GM21526 (cell line): Measurements from ENCODE around the gene OR52N2.
A peak's percentile ranks its signal among the peaks of the same experiment; 100 is the strongest.

Source experiments
- ATAC-seq: cut with Tn5 transposase; IDR thresholded peaks from one replicate; pipeline ENCODE4 v1.9.1; 2021; ENCODE audit warnings: moderate library complexity; ENCODE audit not compliant: unreplicated experiment, low FRiP score

OR52N2 gene

GRCh38 chr11:5808500-5809121 is at the start of gene OR52N2:
OR52N2 (plus strand) TSS chr11:5808924; CDS start chr11:5820336, 11,412 bp downstream.
- ATAC-seq = peak; percentile 95

GRCh38 chr11:5767056-5767455 is 41.7 kb upstream of the OR52N2 start:
- ATAC-seq = no peak

DNA sequence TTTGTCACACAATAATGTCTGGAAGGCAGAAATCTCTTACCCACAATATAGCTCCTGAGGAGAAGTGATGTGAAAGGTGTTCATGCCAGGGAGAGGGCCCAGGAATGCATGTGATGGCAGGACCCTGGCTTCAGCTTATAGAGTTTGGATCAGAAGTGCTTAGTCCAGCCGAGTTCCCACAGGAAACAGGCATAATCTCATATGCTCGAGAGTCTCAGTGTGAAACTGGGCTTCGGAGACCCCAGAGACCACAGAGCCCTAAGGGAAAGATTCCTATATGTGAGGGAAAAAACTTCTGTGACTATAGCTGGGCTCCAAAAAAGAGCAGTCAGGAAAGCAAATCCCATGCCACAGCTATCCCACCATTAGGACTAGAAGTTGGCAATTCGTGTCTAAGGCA is 25.5 kb upstream of the OR52N2 start, which contains the start of gene OR52N5:
Gene OR52N5, minus strand, starts transcription at position 101 of the 400 bp plus-strand sequence. CDS start 4,721 bp downstream, outside the sequence.
- no peak for ATAC-seq

DNA sequence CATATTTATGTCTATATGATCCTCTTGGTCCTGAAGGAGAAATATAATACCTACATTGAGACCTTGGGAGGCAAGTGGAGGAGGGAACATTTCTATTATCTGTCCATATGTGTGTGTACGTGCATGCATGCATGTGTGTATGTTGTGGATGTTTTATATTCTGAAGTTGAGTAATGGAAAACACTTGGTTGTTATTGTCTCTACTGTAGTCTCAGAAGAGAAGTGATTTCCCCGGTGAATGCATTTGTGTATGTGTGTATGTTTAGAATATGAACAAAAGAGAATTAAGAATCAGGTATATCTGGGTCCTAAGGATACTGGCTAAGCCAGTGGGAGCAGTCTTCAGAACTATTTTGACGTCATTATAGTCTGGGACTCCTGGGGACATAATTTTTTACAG is 17.6 kb upstream of the OR52N2 start, which contains the start of gene OR52N1:
Gene OR52N1, minus strand, starts transcription at position 101 of the 400 bp plus-strand sequence. CDS start 2,449 bp downstream, outside the sequence.
- no peak for ATAC-seq

GRCh38 chr11:5796541-5796940 is 12.2 kb upstream of the OR52N2 start:
- ATAC-seq = no peak

- no peak for ATAC-seq
Observed at GRCh38 chr11:5803982-5804381, 4.7 kb upstream of the OR52N2 start.

DNA sequence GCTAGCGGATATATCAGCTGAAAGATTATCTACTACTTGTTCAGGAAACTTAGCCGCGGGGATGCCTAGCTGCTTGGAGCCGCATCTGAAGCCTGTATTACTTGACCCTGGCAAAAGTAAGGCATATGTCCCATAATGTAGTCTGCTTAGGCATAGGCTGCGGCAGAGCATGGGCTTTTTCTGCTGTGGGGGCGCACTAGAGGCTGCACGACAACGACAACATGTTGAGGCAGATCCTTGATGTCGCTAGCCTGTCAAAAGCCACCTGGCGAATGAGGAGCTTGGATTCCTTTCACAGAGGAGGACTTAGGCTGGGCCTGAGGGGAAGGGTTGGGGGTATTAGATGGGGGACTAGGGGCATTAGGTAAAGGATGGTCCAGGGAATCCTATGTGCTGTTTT is 1.1 kb upstream of the OR52N2 start:
- no peak for ATAC-seq

DNA sequence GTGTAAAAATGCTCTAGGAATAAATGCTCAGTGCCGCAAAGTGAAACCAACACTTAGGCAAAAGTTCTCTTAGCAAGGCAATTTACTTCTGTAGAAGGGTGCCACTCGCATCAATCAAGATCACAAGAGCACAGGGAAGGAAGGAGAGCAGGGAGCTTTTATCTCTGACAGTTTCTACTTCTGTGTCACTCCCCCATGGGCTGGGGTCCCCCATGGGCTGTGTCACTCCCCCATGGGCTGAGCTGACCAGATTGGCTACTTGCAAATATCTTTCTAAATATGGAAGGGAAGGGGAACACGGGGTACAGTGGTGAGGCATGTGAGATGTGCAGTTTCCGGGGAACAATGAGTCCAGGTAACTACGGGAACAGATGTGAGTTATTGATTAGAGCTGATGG is 397 bp downstream of the OR52N2 start:
- peak; percentile 24 for ATAC-seq

DNA sequence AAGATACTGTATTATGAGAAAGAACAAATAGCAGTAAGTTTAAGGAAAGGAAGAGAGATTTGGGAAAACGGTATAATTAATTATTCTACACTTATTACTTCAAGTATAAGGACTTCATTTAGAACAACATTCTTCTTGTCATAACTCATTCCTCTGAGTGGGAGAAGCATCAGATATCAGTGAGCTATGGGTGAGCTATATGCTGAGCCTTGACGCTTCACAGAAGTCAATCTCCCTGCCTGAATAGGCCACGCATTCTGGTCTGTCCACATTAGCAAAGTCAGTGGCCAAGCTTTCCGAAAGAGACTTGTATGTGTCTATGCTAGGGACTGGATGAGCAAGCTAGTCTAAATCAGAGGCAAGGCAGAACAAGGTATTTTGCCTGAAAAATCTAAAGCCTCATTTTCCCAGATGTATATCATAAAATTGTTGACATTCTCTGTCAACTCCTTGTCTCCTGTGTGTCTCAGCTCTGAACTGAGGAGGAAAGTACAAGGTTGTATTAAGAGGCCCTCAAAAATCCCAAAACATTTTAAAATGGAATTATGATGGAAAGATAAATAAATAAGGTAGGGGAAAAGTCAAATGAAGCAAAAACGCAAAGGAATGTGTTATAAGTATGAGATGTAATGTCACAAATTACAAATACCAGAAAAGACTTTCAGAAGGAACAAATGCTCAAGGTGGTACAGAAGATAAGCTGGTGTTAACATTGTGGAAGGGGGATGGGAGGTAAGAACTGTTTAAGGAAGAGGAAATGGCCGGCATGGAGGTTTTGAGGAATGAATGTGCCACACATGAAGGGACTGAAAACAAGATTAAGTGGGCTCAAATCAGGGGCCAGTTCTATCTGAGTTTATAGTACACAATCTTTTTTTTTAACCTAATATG is 1.4 kb downstream of the OR52N2 start:
- ATAC-seq = no peak

GRCh38 chr11:5815534-5815933 is 6.8 kb downstream of the OR52N2 start:
- ATAC-seq = no peak

- ATAC-seq = peak; percentile 64
Observed at GRCh38 chr11:5818245-5818886, 9.6 kb downstream of the OR52N2 start.

GRCh38 chr11:5831196-5831829 is 22.6 kb downstream of the OR52N2 start:
- ATAC-seq = no peak

DNA sequence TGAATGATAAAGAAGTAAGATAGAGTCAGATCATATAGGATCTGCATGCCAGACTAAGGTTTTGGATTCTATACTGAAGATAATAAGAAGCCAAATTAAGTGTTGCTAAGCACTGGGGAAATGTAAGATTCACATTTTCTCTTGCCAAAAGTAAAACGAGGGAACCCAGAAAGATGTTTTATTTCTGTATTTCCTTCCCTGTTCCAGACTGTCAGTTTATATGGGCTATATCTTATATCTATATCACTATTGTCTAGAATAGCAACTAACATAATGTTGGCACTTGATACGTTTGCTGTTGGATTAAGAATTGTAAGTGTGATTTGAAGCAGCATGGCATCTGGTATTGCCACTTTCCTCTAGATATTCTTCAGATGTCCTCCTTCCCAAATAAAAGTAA is 24.7 kb downstream of the OR52N2 start:
- no peak for ATAC-seq

DNA sequence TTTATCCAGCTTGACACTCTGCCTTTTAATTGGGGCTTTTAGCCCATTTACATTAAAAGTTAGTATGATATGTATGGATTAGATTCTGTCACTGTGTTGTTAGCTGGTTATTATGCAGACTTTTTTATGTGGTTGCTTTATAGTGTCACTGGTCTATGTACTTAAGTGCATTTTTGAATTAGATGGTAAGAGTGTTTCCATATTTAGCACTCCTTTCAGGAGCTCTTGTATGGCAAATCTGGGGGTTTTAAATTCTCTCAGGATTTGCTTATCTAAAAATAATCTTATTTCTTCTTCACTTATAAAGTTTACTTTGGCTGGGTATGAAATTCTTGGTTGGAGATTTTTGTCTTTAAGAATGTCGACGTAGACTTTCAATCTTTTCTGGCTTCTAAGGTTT is 29.0 kb downstream of the OR52N2 start:
- no peak for ATAC-seq

DNA sequence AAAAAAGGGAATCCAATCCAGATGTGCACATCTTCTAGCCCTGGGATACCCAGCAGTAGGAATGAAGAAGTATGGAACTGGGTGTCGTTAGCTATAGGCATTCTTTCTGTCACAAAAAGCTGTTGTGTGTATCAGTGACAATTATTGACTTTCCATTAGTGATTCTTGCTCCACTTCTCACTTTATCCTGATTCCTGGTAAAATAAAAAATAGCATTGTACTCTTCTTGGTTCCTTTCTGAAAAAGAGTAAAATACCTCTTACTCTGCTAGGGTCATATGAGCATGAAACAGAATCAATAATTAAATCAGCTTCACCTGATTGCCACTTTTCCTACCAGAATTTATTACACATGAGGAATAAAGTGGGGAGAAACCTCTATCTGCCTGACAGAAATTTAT is 33.1 kb downstream of the OR52N2 start, which contains the start of gene OR52E6:
Gene OR52E6, minus strand, starts transcription at position 101 of the 400 bp plus-strand sequence. Its CDS starts 0 bp downstream, at position 101.
- no peak for ATAC-seq

GRCh38 chr11:5846701-5847100 is 38.0 kb downstream of the OR52N2 start:
- no peak for ATAC-seq

GRCh38 chr11:5847711-5848110 is 39.0 kb downstream of the OR52N2 start:
- no peak for ATAC-seq

GRCh38 chr11:5851002-5851401 is 42.3 kb downstream of the OR52N2 start:
- no peak for ATAC-seq

- ATAC-seq = no peak
Observed at GRCh38 chr11:5857590-5857989, 48.9 kb downstream of the OR52N2 start, which contains the start of gene OR52E8. OR52E8 (minus strand) TSS chr11:5857690; CDS start chr11:5857690, 0 bp downstream.

DNA sequence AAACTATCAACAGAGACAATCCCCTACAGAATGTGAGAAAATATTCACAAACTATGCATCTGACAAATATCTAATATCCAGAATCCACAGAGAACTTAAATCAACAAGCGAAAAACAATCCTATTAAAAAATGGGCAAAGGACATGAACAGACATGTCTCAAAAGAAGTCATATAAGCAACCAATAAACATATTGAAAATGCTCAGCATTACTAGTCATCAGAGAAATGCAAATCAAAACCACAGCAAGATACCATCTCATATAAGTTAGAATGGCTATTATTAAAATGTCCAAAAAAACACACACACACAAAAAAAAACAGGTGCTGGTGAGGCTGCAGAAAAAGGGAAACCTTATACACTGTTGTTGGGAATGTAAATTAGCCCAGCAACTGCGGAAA is 57.1 kb downstream of the OR52N2 start:
- ATAC-seq = no peak
